ES-I3 (cell line): ENCODE results near the gene SLC25A41.
"Not testable (repeated sequence)": the region's sequence is repeated elsewhere in the genome, so short reads cannot be mapped to it uniquely, and the experiment has no call there.

Experiments used
- H3K36me3 ChIP-seq: 2 replicates; pipeline ENCODE4 v1.6.1; 2013; ENCODE audit warnings: mild to moderate bottlenecking, low read length, control low read depth, moderate library complexity; ENCODE audit not compliant: insufficient read depth
- H3K4me1 ChIP-seq: 2 replicates; pipeline ENCODE4 v1.6.1; 2013; ENCODE audit warnings: mild to moderate bottlenecking, control low read depth, low read length; ENCODE audit not compliant: insufficient read depth
- H3K9ac ChIP-seq: 2 replicates; pipeline ENCODE4 v1.6.1; 2013; ENCODE audit warnings: low read depth, mild to moderate bottlenecking, low read length, moderate library complexity
- H3K9me3 ChIP-seq: 2 replicates; pipeline ENCODE4 v1.6.1; 2013; ENCODE audit warnings: mild to moderate bottlenecking, low read length, moderate library complexity; ENCODE audit not compliant: control insufficient read depth, insufficient read depth

SLC25A41 gene

DNA sequence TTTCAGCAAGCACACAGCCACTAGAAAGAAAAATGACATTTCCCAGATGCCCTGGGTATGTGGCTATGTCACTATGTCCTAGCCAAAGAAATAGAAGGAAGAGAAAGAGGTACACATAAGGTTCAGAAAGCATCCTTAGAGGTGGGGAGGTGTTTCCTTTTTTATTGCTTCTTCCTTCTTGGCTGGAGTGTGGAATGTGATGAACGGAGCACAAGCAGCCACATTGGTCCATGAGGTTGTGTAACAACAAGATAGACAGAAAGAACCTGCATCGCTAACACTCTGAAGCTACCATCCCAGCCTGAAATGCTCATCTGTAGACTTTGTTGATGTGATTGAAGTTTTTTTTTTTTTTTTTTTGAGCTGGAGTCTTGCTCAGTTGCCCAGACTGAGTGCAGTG lies 19.3 kb upstream of the SLC25A41 start:
- Histone ChIP-seq H3K9ac (no peak overlapping the region), H3K4me1 (no peaks in the 10 kb centered on the region), H3K9me3 (peaks cover 5% of the 10 kb centered on the region), H3K36me3 (peaks cover 5% of the 10 kb centered on the region; the same call in 1 of the 2 replicates)

DNA sequence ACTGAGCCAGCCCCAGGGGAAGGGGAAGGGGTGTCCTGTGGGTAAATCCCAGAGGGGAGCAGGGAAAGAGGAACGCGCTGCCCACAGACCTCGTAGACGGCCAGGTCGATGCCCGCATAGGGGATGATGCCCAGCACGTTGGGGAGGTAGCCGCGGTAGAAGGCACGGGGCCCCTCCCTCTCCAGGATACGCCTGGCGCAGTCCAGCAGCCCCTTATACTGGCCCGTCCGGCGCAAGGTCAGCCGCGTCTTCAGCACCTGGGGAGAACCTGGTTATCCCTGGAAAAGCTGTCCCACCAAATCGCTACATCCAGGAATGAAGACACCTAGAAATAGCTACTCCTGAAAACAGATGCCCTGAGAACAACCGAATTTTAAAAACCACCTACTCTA lies 18.7 kb upstream of the SLC25A41 start:
- Histone ChIP-seq H3K9me3 (peaks cover 5% of the 10 kb centered on the region), H3K36me3 (peaks cover 5% of the 10 kb centered on the region; the same call in 1 of the 2 replicates), H3K4me1 (no peaks in the 10 kb centered on the region), H3K9ac (no peak overlapping the region)

DNA sequence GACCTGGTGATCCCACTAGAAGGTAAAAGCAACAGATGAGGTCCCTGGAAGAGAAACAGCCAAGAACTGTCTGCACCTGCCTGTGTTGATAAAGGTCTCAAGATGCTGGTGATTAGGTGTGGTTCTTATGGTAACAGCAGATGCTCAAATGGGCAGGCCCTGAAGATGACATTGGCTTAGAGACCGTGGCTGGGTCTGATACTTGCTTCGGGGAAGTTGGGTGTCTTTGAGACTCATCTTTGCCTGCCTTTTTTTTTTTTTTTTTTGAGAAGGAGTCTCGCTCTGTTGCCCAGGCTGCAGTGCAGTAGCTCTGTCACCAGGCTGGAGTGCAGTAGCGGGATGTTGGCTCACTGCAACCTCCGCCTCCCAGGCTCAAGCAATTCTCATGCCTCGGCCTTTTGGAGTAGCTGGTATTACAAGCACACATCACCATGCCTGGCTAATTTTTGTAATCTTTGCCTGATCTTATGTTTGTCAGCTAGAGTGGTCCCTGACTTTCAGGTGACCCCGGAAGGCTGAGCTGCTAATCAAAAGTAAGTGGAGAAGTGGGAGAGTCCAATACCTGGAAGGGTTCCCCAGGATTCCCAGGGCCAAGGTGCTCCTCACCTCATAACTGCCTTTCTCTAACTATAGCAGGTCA lies 18.1 kb upstream of the SLC25A41 start:
- Histone ChIP-seq H3K4me1 (no peaks in the 10 kb centered on the region), H3K36me3 (peaks cover 8% of the 10 kb centered on the region), H3K9ac (no peak overlapping the region), H3K9me3 (peaks cover 5% of the 10 kb centered on the region)

DNA sequence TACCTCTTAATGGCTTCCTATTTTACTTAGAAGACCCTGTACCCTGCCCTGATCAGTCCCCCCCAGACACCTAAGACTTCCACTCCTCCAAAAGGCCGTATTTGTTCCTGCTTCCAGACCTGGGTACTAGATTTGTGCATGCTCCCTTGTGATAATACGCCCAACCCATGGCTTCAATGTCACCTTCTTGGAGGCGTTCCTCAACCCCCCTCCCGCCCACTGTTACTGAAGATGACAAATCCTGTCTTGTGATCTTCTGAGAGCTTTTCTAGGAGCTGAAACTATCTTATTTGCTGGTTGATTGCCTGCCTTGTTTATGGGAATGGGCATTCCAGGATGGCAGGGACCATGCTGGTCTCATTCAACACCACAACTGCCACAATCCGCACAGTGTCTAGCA lies 16.6 kb upstream of the SLC25A41 start:
- peaks cover 5% of the 10 kb centered on the region for H3K9me3 ChIP-seq
- H3K36me3 ChIP-seq = peaks cover 9% of the 10 kb centered on the region
- no peak overlapping the region for H3K9ac ChIP-seq
- no peaks in the 10 kb centered on the region for H3K4me1 ChIP-seq

DNA sequence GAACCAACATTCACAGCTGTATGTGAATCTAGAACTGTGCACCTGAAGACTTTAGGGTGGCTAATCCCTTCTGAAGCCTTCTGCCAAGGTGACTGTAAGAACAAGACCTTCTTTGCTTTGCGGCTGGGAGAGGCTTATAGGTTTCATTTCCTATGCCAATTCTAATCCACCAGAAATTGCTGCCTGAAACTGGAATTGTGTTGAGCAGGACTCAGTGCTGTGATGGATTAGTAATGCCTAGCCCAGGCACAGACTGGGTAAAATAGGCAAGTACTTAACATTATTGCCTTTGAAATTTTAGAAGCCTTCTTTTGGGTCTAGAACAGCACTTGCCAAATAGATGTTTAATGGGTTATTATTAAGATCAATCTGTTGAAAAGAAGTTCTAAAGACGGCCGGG lies 14.5 kb upstream of the SLC25A41 start:
- Histone ChIP-seq H3K4me1 (no peaks in the 10 kb centered on the region), H3K9ac (no peak overlapping the region), H3K36me3 (peaks cover 4% of the 10 kb centered on the region; the same call in 1 of the 2 replicates), H3K9me3 (no peaks in the 10 kb centered on the region)

DNA sequence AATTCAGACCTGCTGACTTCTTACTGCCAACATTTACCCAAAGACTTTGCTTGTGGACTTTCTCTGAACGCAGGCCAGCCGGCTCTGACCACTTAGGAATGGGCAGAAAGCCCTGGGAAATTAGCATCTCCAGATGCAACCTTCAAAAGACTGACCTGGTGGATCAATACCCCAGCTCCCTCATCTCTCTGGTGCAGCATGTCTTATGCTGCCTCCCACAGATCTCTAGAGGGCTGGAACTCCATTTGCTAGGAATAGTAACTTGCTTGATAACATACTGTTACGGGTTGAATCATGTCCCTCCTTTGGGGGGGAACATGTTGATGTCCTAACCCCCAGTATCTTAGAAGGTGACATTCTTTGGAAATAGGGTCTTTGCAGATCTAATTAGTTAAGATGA lies 12.9 kb upstream of the SLC25A41 start:
- Histone ChIP-seq H3K9me3 (no peaks in the 10 kb centered on the region), H3K9ac (no peak overlapping the region), H3K4me1 (no peaks in the 10 kb centered on the region), H3K36me3 (peaks cover 4% of the 10 kb centered on the region; the same call in 1 of the 2 replicates)

DNA sequence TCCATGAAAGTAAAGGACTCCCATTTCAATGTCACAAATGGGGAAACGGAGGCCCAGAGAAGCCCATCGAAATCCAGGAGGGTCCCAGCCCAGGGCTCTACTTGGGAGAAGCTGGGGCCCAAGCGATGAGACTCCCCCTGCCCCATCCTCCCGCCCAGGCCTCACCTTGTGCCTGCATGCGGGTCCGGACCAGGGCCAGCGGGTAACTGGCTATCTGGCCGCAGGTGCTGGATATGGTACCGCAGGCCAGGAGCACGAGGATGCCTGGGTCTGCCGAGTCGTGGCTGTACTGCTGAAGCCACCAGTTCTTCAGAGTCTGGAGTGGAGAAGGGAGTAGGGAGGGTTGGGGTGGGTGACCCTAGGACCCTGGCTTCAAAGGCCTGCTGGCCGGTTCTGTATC lies 10.4 kb upstream of the SLC25A41 start:
- H3K9me3 ChIP-seq = no peaks in the 10 kb centered on the region
- no peak overlapping the region for H3K9ac ChIP-seq
- peaks cover 4% of the 10 kb centered on the region; the same call in 1 of the 2 replicates for H3K36me3 ChIP-seq
- H3K4me1 ChIP-seq = no peaks in the 10 kb centered on the region

DNA sequence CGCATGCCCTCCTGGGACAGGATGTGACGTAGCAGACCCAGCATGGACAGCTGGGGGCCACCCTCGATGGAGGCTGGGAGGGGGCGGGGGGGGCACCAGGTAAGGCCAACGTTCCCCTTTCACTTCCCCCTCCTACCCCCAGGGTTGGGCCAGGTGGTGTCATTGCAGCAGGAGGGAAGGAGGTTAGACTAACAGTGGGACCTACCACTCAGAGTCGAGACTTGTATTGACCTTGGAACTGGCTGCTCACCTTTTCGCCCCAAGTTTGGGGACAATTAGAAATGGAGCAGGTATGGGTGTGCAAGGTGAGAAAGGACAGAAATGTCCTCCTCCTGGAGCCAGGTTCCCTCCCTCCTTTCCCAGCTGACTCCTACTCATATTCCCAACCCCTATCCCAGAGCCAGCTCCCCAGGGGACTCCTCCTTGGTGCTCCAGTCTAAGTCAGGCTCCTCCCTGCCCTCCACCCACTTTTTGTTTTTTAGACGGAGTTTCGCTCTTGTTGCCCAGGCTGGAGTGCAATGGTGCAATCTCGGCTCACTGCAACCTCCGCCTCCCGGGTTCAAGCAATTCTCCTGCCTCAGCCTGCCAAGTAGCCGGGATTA lies 8.6 kb upstream of the SLC25A41 start:
- H3K36me3 ChIP-seq = peaks cover 4% of the 10 kb centered on the region; the same call in 1 of the 2 replicates
- H3K9ac ChIP-seq = no peak overlapping the region
- H3K9me3 ChIP-seq = no peaks in the 10 kb centered on the region
- no peaks in the 10 kb centered on the region for H3K4me1 ChIP-seq

DNA sequence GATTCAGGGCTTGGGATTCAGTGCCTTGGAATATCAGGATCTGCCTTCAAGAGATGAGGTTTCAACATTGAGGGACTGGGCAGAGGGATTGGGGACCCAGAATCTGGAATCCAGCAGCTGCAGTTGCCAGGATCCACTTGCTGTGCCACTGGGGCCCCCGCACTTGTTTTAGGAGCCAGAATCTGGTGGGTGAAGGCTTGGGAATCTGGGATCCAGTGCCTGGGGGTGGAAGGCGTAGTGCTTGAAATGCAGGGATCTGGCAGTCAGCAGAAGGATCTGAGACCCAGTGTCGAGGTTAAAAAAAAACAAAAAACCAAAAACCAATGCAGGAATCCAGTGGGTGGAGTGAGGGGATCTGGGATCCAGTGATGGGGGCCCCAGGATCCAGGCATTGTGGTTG lies 7.3 kb upstream of the SLC25A41 start:
- Histone ChIP-seq H3K9me3 (no peaks in the 10 kb centered on the region), H3K9ac (no peak overlapping the region), H3K4me1 (no peaks in the 10 kb centered on the region), H3K36me3 (no peaks in the 10 kb centered on the region)

DNA sequence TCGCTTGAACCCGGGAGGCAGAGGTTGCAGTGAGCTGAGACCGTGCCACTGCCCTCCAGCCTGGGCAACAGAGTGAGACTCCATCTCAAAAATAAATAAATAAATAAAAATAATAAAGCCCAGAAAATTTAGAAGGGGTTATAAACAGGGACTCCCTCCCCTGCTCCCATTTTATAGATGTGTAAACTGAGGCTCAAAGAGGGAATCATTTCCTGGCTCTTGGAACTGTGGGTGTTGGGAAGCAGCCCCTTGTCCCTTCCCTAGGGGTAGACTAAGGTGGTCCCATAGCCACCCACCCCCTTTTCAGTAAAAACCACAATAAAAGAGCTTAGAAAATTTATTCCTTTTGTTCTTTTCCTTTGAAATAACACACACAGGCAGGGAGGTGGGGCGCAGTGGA lies 6.2 kb upstream of the SLC25A41 start:
- no peaks in the 10 kb centered on the region for H3K9me3 ChIP-seq
- H3K36me3 ChIP-seq = no peaks in the 10 kb centered on the region
- no peaks in the 10 kb centered on the region for H3K4me1 ChIP-seq
- no peak overlapping the region for H3K9ac ChIP-seq

DNA sequence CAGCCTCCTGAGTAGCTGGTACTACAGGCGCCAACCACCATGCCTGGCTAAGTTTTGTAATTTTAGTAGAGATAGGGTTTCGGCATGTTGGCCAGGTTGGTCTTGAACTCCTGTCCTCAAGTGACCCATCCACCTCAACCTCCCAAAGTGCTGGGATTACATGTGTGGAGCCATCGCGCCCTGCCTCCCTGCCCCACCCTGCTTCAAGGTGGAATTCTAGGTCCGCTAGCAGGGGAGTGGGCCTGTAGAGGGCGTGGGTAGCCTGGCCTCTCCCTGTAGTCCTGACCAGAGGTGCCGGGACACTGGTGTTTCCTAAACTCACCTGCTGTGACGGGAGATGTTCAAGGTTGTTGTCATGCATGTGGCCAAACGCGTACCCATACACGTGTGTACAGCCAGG lies 398 bp downstream of the SLC25A41 start:
- Histone ChIP-seq H3K9ac (no peak overlapping the region), H3K9me3 (no peaks in the 10 kb centered on the region), H3K4me1 (no peaks in the 10 kb centered on the region), H3K36me3 (no peaks in the 10 kb centered on the region)

DNA sequence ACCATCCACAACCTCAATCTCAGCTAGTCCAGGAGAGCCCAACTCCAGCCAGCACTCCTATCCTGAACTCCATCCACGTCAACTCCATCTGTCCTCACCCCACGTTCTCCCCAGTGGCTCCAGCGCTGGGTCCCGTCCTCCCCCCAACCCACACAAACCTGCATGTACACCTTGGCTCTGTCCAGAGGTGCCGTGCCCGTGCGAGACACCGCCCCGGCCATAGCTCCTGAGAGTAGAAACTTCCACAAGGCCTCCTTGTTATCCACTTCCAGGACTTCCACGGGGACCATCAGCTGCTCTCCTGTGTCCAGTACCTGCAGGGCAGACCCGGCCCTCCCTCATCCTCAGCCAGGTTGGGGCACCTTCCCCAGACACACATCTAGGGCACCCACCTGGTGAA lies 1.7 kb downstream of the SLC25A41 start:
- Histone ChIP-seq H3K9me3 (no peaks in the 10 kb centered on the region), H3K9ac (no peak overlapping the region), H3K4me1 (no peaks in the 10 kb centered on the region), H3K36me3 (no peaks in the 10 kb centered on the region)

DNA sequence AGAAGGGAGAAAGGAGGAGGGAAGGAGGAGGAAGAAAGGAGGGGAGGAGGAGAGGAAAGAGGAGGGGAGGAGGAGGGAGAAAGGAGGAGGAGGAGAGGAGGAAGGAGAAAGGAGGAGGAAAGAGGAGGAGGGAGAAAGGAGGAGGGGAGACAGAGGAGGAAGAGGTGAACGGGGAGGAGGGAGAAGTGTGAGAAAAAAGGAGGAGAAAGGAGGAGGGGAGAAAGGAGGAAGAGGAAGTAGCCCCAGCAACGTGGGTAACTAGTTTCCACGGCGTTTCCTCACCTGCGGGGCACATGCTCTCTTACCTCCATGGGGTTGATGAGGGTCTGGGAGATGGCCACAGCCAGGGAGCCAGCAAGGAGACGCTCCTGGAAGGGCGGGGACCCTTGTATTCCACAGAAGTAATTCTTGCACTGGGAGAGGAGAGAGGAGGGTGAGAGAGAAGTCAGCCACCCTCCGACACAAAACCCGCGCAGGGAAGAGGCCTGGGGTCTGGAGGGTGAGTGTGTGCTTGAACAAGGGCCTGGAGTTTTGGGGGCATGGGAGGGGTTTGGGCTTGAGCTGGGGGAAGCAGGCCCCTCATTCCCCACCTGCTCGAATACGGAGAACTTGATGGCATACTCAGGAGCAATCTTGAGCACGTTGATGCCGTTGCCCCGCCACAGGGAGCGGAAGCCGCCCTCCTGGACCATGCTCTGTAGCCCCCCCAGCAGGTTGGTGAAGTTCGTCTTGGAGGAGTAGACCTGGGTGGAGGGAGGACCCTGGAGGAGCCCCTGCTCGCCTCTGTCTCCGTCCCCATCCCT lies 3.9 kb downstream of the SLC25A41 start:
- Histone ChIP-seq H3K4me1 (no peaks in the 10 kb centered on the region), H3K9me3 (no peaks in the 10 kb centered on the region), H3K36me3 (no peaks in the 10 kb centered on the region), H3K9ac (peak overlapping the region; percentile 5; the same call in 1 of the 2 replicates)

DNA sequence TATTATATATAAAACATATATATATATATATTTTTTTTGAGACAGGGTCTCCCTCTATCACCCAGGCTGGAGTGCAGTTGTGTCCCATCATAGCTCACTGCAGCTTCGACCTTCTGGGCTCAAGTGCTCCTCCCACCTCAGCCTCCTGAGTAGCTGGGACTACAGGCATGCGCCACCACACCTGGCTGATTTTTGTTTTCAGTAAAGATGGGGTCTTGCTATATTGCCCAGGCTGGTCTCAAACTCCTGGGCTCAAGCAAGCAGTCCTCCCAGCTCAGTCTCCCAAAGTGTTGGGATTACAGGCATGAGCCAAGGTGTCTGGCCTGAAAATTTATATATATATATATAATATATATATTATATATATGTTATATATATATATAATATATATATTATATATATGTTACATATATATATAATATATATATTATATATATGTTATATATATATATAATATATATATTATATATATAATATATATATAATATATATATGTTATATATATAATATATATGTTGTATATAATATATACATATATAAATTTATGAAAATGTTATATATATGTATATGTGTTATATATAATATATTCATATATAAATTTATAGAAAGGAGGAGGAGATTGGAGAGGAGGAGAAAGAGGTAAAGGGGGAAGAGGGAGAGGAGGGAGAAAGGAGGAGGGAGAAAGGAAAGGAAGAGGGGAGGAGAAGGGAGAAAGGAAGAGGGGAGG lies 4.7 kb downstream of the SLC25A41 start:
- not testable (repeated sequence) for H3K9ac ChIP-seq, H3K9me3 ChIP-seq, H3K4me1 ChIP-seq, H3K36me3 ChIP-seq
